Kidney glomerular epithelial cell (primary cell): ENCODE data around the gene ACSL1.

Source experiments
- DNase-seq: peaks from one replicate; lab custom pipeline; 2025; lab: John Stamatoyannopoulos, UW

Gene ACSL1

GRCh38 chr4:184719407-184719806, 106.4 kb downstream of the ACSL1 start:
- no peak for DNase-seq

GRCh38 chr4:184715526-184715925, 110.2 kb downstream of the ACSL1 start:
- peak; percentile 61 for DNase-seq

DNA sequence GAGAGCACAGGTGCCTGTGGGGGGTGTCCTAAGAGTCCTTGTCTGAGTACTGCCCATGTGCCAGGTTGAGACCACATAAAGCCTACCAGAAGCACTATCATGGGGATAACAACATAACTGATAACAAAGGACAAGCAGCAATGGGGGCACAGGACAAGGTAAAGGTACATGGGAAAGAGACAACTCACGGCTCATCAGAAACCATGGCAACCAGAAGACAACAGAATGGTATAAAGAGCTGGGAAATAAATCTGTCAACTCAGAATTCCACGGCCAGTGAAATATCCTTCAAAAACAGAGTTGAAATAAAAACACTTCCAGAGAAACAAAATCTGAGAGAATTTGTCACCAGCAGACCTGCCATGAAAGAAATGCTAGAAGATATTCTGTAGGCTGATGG, 111.9 kb downstream of the ACSL1 start:
- DNase-seq: no peak

DNA sequence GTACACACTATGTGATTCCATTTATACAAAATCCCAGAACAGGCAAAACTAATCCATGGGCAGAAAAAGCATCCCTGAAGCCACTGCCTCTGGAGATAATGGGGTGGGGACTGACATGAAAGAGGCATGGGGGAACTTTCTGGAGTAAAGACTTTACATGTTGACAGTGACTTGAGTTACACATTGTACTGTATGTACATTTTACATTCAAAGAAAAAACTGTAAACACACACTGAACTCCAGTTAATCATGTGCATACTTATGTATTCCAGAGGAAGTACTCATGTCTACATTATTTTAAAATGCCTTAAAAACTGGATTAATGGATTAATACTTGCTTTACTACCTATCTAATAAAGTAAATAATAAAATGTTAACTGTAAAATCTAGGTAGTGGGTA, 113.4 kb downstream of the ACSL1 start:
- DNase-seq: no peak

- DNase-seq: no peak
These were observed 119.3 kb downstream of the ACSL1 start for GRCh38 chr4:184706453-184706852.

DNA sequence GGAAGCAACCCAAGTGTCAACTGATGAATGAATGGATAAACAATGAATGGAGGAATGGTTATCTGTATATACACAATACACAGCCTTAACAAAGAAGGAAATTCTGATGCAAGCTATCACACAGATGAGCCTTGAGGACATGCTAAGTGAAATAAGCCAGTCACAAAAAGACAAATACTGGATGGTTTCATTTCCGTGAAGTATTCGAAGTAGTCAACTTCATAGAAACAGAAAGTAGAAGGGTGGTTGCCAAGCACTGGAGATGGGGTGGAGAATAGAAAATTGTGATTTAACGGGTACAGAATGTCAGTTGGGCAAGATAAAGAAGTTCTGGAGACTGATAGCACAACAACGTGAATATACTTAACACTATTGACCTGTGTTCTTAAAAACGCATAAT, 120.1 kb downstream of the ACSL1 start:
- no peak for DNase-seq
